Activated naive CD8-positive, alpha-beta T cell treated with anti-CD3 and anti-CD28 coated beads, Interleukin-2, amount 50 U/mL, for 16 hours (primary cell): ENCODE measurements around the gene BANK1.

Source experiments
- DNase-seq: peaks from one replicate; pipeline ENCODE4 v3.0.0-alpha.2; 2020; ENCODE audit warnings: low read depth, low spot score

BANK1 gene

GRCh38 chr4:101956068-101956825 lies 165.7 kb downstream of the BANK1 start:
- no peak for DNase-seq

GRCh38 chr4:101958547-101958946 lies 168.0 kb downstream of the BANK1 start:
- no peak for DNase-seq

GRCh38 chr4:101960431-101960830 lies 169.9 kb downstream of the BANK1 start:
- DNase-seq: no peak

GRCh38 chr4:101961144-101961543 lies 170.6 kb downstream of the BANK1 start:
- no peak for DNase-seq

GRCh38 chr4:101967697-101968346 lies 177.3 kb downstream of the BANK1 start:
- no peak for DNase-seq

- DNase-seq: no peak
Measured at GRCh38 chr4:101968364-101968763, 177.8 kb downstream of the BANK1 start.

GRCh38 chr4:101969965-101970364 lies 179.4 kb downstream of the BANK1 start:
- DNase-seq: no peak

GRCh38 chr4:101970547-101971155 lies 180.1 kb downstream of the BANK1 start:
- DNase-seq: no peak

GRCh38 chr4:101972791-101973190 lies 182.3 kb downstream of the BANK1 start:
- DNase-seq: no peak

GRCh38 chr4:101973361-101973760 lies 182.8 kb downstream of the BANK1 start:
- DNase-seq: no peak

GRCh38 chr4:101977076-101977475 lies 186.5 kb downstream of the BANK1 start:
- no peak for DNase-seq

GRCh38 chr4:101981756-101982155 lies 191.2 kb downstream of the BANK1 start:
- no peak for DNase-seq

GRCh38 chr4:101983835-101984234 lies 193.3 kb downstream of the BANK1 start:
- no peak for DNase-seq

GRCh38 chr4:101987623-101988243 lies 197.2 kb downstream of the BANK1 start:
- DNase-seq: no peak

- no peak for DNase-seq
Measured at GRCh38 chr4:101989551-101989950, 199.0 kb downstream of the BANK1 start.

GRCh38 chr4:101992446-101992845 lies 201.9 kb downstream of the BANK1 start:
- no peak for DNase-seq

GRCh38 chr4:101993002-101993841 lies 202.7 kb downstream of the BANK1 start:
- DNase-seq: no peak

GRCh38 chr4:101993842-101994775 lies 203.6 kb downstream of the BANK1 start:
- DNase-seq: no peak

- DNase-seq: no peak
Measured at GRCh38 chr4:102007959-102008425, 217.5 kb downstream of the BANK1 start.

- no peak for DNase-seq
Measured at GRCh38 chr4:102008711-102009110, 218.2 kb downstream of the BANK1 start.
